ENCODE measurements around the gene METTL25.

- TF ChIP-seq CTCF (IDR thresholded peaks at IDR 0.05) (no peak), FOXM1 (IDR thresholded peaks at IDR 0.05; ENCODE audit: low read depth) (no peak)
Measured at GRCh38 chr12:82523996-82524395, 165.7 kb downstream of the METTL25 start.

Measured in SK-N-SH (cell line).